GM21526 (cell line): ENCODE results near the gene NTRK2.

Source experiments
- ATAC-seq: cut with Tn5 transposase; IDR thresholded peaks from one replicate; pipeline ENCODE4 v1.9.1; 2021; ENCODE audit warnings: moderate library complexity; ENCODE audit not compliant: unreplicated experiment, low FRiP score

Gene NTRK2

GRCh38 chr9:84839541-84839940 lies 170.0 kb downstream of the NTRK2 start:
- no peak for ATAC-seq

- ATAC-seq, result no peak
Measured at GRCh38 chr9:84841931-84842330, 172.4 kb downstream of the NTRK2 start.

GRCh38 chr9:84843175-84843824 lies 173.8 kb downstream of the NTRK2 start:
- ATAC-seq, result no peak

- no peak for ATAC-seq
Measured at GRCh38 chr9:84845956-84846900, 176.7 kb downstream of the NTRK2 start.

- ATAC-seq, result no peak
Measured at GRCh38 chr9:84846906-84847305, 177.4 kb downstream of the NTRK2 start.

- ATAC-seq, result no peak
Measured at GRCh38 chr9:84849049-84849448, 179.5 kb downstream of the NTRK2 start.

- ATAC-seq, result no peak
Measured at GRCh38 chr9:84850830-84851392, 181.4 kb downstream of the NTRK2 start.

- ATAC-seq, result no peak
Measured at GRCh38 chr9:84851935-84852585, 182.5 kb downstream of the NTRK2 start.

GRCh38 chr9:84852617-84853301 lies 183.2 kb downstream of the NTRK2 start:
- ATAC-seq, result no peak

- ATAC-seq, result no peak
Measured at GRCh38 chr9:84856181-84856632, 186.7 kb downstream of the NTRK2 start.

GRCh38 chr9:84857211-84857610 lies 187.7 kb downstream of the NTRK2 start:
- no peak for ATAC-seq

GRCh38 chr9:84858364-84858763 lies 188.8 kb downstream of the NTRK2 start:
- ATAC-seq, result no peak

- ATAC-seq, result no peak
Measured at GRCh38 chr9:84860249-84861115, 191.0 kb downstream of the NTRK2 start.

GRCh38 chr9:84861455-84861854 lies 191.9 kb downstream of the NTRK2 start:
- ATAC-seq, result no peak

- ATAC-seq, result no peak
Measured at GRCh38 chr9:84862308-84862707, 192.8 kb downstream of the NTRK2 start.

- no peak for ATAC-seq
Measured at GRCh38 chr9:84862810-84863287, 193.3 kb downstream of the NTRK2 start.

GRCh38 chr9:84863372-84863771 lies 193.8 kb downstream of the NTRK2 start:
- no peak for ATAC-seq

GRCh38 chr9:84866396-84867175 lies 197.1 kb downstream of the NTRK2 start:
- ATAC-seq, result no peak
